GM12878 (cell line): Measurements from ENCODE around the gene DSTYK. TPM values are rescaled to one million over a fixed set of nuclear protein-coding genes. Genes with fewer than 3 reads are reported as not detected.

Source experiments
- ATAC-seq: fragments of 200-7000 bp; cut with Tn5 transposase; 3 replicates; pipeline ENCODE4 v1.9.1; 2020; ENCODE audit warnings: mild to moderate bottlenecking, moderate library complexity
- BruUV-seq: library from RNA; stranded (reverse); fragments of 400-500 nt; replicated peaks from 2 replicates; lab custom pipeline; 2021; lab: Mats Ljungman, UMichigan
- CTCF ChIA-PET: fragments of 300-600 bp; sonication (Branson Sonifier 250); formaldehyde crosslinking; extraction: SDS; loops from one replicate; lab custom pipeline; 2021; ENCODE audit warnings: inconsistent platforms; lab: Yijun Ruan, JAX
- POLR2A ChIA-PET: fragments of 350-600 bp; formaldehyde crosslinking; extraction: SDS; loops from one replicate; lab custom pipeline; 2021; ENCODE audit warnings: inconsistent platforms; lab: Charles Lee
- RAD21 ChIA-PET: fragments of 300-600 bp; sonication (Branson Sonifier 250); formaldehyde crosslinking; loops from one replicate; lab custom pipeline; 2023; ENCODE audit warnings: antibody characterized with exemption; ENCODE audit not compliant: unreplicated experiment; lab: Charles Lee
- SMC1A ChIA-PET: fragments of 300-600 bp; sonication (Branson Sonifier 250); formaldehyde crosslinking; loops from one replicate; lab custom pipeline; 2023; ENCODE audit not compliant: unreplicated experiment, uncharacterized antibody; lab: Charles Lee
- DNase-seq: peaks from one replicate; pipeline ENCODE4 v3.0.0-alpha.2; 2011; ENCODE audit warnings: low read depth, low spot score
- FAIRE-seq: peaks from 3 replicates; lab custom pipeline; 2011; peaks lifted over from hg19 to GRCh38; lab: Jason Lieb, UNC
- H2AFZ ChIP-seq: 2 replicates; pipeline ENCODE4 v1.6.0; 2011; ENCODE audit warnings: low read depth, low read length, control low read depth; ENCODE audit not compliant: control insufficient read depth
- H3K27ac ChIP-seq: 2 replicates; pipeline ENCODE4 v1.5.1; 2011; ENCODE audit warnings: control low read depth; ENCODE audit not compliant: control insufficient read depth, insufficient read depth
- H3K27me3 ChIP-seq, 2 experiments: replicated peaks in 1 of 2; 2 replicates each; pipeline versions ENCODE4 v1.6.0 to v1.6.1; 2011; ENCODE audit warnings: low read length in 1 of 2; ENCODE audit not compliant: control insufficient read depth in 2 of 2, insufficient read depth in 2 of 2
- H3K36me3 ChIP-seq, 2 experiments: 2 replicates each; pipeline ENCODE4 v1.5.1; 2011; ENCODE audit warnings: low read length in 1 of 2; ENCODE audit not compliant: control insufficient read depth in 2 of 2, insufficient read depth in 2 of 2
- H3K4me1 ChIP-seq: 2 replicates; pipeline ENCODE4 v1.6.1; 2011; ENCODE audit warnings: mild to moderate bottlenecking, low read length, moderate library complexity, mixed read lengths; ENCODE audit not compliant: control insufficient read depth, insufficient read depth
- H3K4me2 ChIP-seq: 2 replicates; pipeline ENCODE4 v1.6.0; 2011; ENCODE audit warnings: control low read depth; ENCODE audit not compliant: control insufficient read depth, insufficient read depth
- H3K4me3 ChIP-seq: fragments of 200-600 bp; sonication (generic); 2 replicates; pipeline ENCODE4 v1.5.1; 2016
- H3K79me2 ChIP-seq: 2 replicates; pipeline ENCODE4 v1.6.0; 2011; ENCODE audit warnings: low read length; ENCODE audit not compliant: control insufficient read depth, insufficient read depth
- H3K9ac ChIP-seq: 2 replicates; pipeline ENCODE4 v1.8.0; 2011; ENCODE audit warnings: low read length, control low read depth, mixed read lengths; ENCODE audit not compliant: control insufficient read depth, insufficient read depth
- H3K9me3 ChIP-seq: replicated peaks from 3 replicates; pipeline ENCODE4 v1.5.1; 2011; ENCODE audit warnings: mild to moderate bottlenecking, low read length; ENCODE audit not compliant: control insufficient read depth, insufficient read depth
- H4K20me1 ChIP-seq: 2 replicates; pipeline ENCODE4 v1.6.0; 2011; ENCODE audit not compliant: control insufficient read depth, insufficient read depth
- NFIC ChIP-seq: IDR thresholded peaks from 2 replicates; pipeline ENCODE4 v1.6.1; 2012; ENCODE audit warnings: low read depth, mild to moderate bottlenecking, inconsistent platforms, low read length, moderate library complexity
- PKNOX1 ChIP-seq: fragments of 450-650 bp; IDR thresholded peaks from 2 replicates; pipeline ENCODE4 v1.6.1; 2016; ENCODE audit warnings: mild to moderate bottlenecking
- POLR2A ChIP-seq: IDR thresholded peaks from 2 replicates; pipeline ENCODE4 v1.6.1; 2011; ENCODE audit warnings: low read depth, mild to moderate bottlenecking, low read length
- WGBS: methylation state at CpG from one replicate; pipeline ENCODE4 v1.1.6; 2016; ENCODE audit warnings: low lambda C conversion rate; ENCODE audit not compliant: insufficient replicate concordance, insufficient coverage; ENCODE audit errors: missing lambda C conversion rate; 5-methylcytosine and 5-hydroxymethylcytosine counted together
- in situ Hi-C: fragments of 300-500 bp; cut with MboI; formaldehyde crosslinking; loops from 9 replicates; pipeline ENCODE4 v1.14.3; 2018; ENCODE audit warnings: mixed read lengths
- intact Hi-C: fragments of 100-400 bp; cut with micrococcal nuclease; formaldehyde crosslinking; loops from one replicate; pipeline ENCODE4 v1.14.2; 2022; ENCODE audit not compliant: unreplicated experiment
- polyA plus RNA-seq, 11 experiments: library from polyadenylated mRNA; depleted of rRNA in 4 of 11; unstranded in 6 of 11; stranded (reverse) in 5 of 11; fragments of >200 nt; fragmentation: Nextera tagmentation in 4 of 11; fragmentation: Illumina TruSeq in 1 of 11; extraction: Ambion mirVana in 4 of 11; extraction: Trizol in 1 of 11; gene quantifications; 1 replicate in 1 of 11; 2 replicates in 10 of 11; pipeline versions ENCODE4 v1.2.1 to v1.2.3, GENCODE V29; 2011 to 2016; ENCODE audit warnings: inconsistent platforms in 2 of 11, missing spikeins in 2 of 11, low read depth in 1 of 11
- total RNA-seq, 4 experiments: library from RNA; depleted of rRNA in 3 of 4; stranded (reverse); fragments of >200 nt in 3 of 4; fragmentation: Illumina TruSeq in 1 of 4; extraction: Trizol in 1 of 4; gene quantifications; 2 replicates each; pipeline versions ENCODE4 v1.2.1 to v1.2.3, GENCODE V29; 2013 to 2021
- TF ChIP-seq, protein P1 (sequence below): IDR thresholded peaks from 2 replicates; pipeline ENCODE4 v1.6.1; 2012; ENCODE audit warnings: mild to moderate bottlenecking, low read depth, low read length

The DSTYK gene
- total and polyA plus RNA-seq, 10 of the 15 experiments (the other 5 are each of a cell fraction or from before 2014, with no cell fraction given): 2.7 to 5.5 (median 3.6) TPM

DNA sequence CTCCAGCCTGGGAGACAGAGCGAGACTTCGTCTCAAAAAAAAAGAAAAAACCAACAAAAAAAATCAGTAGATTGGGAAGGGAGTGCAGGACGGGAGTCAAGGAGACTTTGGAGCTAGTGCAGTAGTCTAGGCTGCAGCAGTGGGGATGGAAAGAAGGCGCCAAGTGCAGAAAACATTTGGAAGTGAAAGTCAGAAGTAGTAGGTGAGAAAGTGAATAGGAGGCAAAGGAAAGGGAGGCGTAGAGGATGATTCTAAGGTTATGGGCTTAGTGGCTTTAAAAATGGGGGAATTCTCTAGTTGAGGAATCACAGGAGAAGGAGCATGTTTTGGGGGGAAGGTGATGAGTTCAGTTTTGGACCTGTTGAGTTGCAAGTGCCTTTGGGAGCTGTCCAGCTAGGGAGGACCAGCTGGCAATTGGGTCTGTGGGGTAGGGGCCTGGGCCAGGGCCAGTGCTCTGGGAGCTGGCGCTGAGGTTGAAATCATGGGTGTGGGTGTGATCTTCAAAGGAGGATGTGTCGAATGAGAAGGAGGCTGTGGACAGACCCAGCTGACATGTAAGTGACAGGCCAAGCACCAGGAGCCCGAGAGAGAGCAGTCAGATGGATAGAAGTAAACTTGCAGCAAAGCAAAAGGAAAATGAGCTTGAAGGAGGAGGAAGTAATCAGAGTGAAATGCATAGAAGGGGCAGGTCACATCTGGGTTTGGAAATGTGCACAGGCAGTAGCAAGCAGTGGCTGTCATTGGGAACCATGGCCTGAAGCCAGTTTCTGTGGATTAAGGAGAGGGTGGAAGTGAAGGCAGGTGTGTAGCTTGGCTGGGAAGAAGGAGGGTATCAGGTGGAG is 32.1 kb upstream of the DSTYK start:
- FAIRE-seq (peak; percentile 13), DNase-seq (no peak), ATAC-seq (peak; percentile 12; the same call in 2 of the 3 replicates)
- H4K20me1 ChIP-seq: no peaks in the 10 kb centered on the region
- peaks cover 2% of the 10 kb centered on the region for H3K4me1 ChIP-seq
- in situ Hi-C loops: no loop called here
- no peak overlapping the region for H3K27ac ChIP-seq
- 50% methylated on average over 8 of the region's 8 CpGs for WGBS
- H3K36me3 ChIP-seq: no peaks in the 10 kb centered on the region
- H3K79me2 ChIP-seq: no peaks in the 10 kb centered on the region
- H3K9ac ChIP-seq: no peak overlapping the region
- no peak for TF ChIP-seq NFIC
- TF ChIP-seq PKNOX1: peak; percentile 27; the same call in 1 of the 2 replicates
- no peak for TF ChIP-seq POLR2A
- TF ChIP-seq, protein P1, sequence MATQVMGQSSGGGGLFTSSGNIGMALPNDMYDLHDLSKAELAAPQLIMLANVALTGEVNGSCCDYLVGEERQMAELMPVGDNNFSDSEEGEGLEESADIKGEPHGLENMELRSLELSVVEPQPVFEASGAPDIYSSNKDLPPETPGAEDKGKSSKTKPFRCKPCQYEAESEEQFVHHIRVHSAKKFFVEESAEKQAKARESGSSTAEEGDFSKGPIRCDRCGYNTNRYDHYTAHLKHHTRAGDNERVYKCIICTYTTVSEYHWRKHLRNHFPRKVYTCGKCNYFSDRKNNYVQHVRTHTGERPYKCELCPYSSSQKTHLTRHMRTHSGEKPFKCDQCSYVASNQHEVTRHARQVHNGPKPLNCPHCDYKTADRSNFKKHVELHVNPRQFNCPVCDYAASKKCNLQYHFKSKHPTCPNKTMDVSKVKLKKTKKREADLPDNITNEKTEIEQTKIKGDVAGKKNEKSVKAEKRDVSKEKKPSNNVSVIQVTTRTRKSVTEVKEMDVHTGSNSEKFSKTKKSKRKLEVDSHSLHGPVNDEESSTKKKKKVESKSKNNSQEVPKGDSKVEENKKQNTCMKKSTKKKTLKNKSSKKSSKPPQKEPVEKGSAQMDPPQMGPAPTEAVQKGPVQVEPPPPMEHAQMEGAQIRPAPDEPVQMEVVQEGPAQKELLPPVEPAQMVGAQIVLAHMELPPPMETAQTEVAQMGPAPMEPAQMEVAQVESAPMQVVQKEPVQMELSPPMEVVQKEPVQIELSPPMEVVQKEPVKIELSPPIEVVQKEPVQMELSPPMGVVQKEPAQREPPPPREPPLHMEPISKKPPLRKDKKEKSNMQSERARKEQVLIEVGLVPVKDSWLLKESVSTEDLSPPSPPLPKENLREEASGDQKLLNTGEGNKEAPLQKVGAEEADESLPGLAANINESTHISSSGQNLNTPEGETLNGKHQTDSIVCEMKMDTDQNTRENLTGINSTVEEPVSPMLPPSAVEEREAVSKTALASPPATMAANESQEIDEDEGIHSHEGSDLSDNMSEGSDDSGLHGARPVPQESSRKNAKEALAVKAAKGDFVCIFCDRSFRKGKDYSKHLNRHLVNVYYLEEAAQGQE: peak; percentile 64; the same call in 1 of the 2 replicates
- TF ChIP-seq, all 136 proteins: peak for 2
- ChIA-PET RAD21 (interaction anchor here (0.6 to 24.5 kb wide), 4 partner anchors 8 to 196 kb away, joined by 3 to 728 read pairs (median 366); partner anchors contain the start of gene TMCC2), SMC1A (interaction anchor here (0.9 to 11.7 kb wide), 6 partner anchors 8 to 168 kb away, joined by 3 to 154 read pairs (median 4); partner anchors contain the start of gene TMCC2), POLR2A (interaction anchor here (0.8 to 1.8 kb wide), 7 partner anchors 10 to 14 kb away, joined by 3 to 10 read pairs (median 4); no protein-coding TSS in a partner anchor), CTCF (interaction anchor here (1.2 to 22.4 kb wide), 7 partner anchors 11 to 242 kb away, joined by 3 to 836 read pairs (median 6); partner anchors contain the start of gene TMCC2)
- H3K4me2 ChIP-seq: no peak overlapping the region
- H2AFZ ChIP-seq: no peak overlapping the region
- H3K9me3 ChIP-seq: no peaks in the 10 kb centered on the region
- no peaks in the 10 kb centered on the region; a peak in 3 of 4 replicates for H3K27me3 ChIP-seq
- BruUV-seq: no TSS peak
- intact Hi-C loops: no loop called here
- H3K4me3 ChIP-seq: no peak overlapping the region
